ENCODE data around the gene BNC2.

Gene BNC2

GRCh38 chr9:16561121-16561520 is 309.3 kb downstream of the BNC2 start:
- DNase-seq (ENCODE audit: low read depth): no peak
- no peak overlapping the region for H3K4me3 ChIP-seq (ENCODE audit: low read depth, low read length)
- TF ChIP-seq CTCF (IDR thresholded peaks at IDR 0.05; ENCODE audit: low read depth, low read length, missing control alignments): no peak

DNA sequence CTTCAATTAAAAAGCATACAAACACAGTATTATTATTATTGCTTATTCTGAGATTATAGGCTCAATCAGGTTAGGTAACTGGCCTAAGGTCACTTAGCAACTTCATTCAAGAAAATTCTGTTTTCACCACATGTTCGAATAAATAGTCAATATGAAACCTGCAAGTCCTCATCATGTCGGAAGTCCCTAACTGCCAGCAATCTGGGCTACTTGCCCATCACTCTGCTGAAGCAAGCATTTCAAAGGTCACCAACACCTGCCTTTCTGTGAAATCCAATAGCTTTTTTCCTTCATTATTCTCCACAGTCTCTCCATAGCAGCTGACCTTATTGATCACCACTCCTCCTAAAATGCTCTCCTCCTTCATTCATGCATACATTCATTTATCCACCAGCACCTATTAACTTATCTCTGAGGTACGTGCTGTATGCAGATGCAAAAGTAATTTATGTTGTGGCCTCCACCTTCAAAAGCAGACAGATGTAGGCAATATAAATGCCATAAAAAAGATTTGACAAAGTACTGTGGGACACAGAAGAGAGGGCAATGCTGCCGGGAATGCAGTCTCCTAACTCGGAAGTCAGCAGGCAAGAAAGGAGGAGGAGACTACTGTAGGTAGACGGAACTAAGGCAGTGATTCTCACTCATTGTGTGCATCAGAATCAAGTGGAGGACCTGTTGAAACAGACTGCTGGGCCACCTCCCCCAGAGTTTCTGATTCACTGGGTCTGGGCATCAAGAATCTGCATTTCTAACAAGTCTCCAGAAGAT is 310.9 kb downstream of the BNC2 start:
- no peak for DNase-seq (ENCODE audit: low read depth)
- TF ChIP-seq CTCF (IDR thresholded peaks at IDR 0.05; ENCODE audit: low read depth, low read length, missing control alignments): no peak

GRCh38 chr9:16555802-16556201 is 314.7 kb downstream of the BNC2 start:
- no peak for DNase-seq (ENCODE audit: low read depth)
- H3K4me3 ChIP-seq (ENCODE audit: low read depth, low read length): no peak overlapping the region
- TF ChIP-seq CTCF (IDR thresholded peaks at IDR 0.05; ENCODE audit: low read depth, low read length, missing control alignments): no peak

More for the DNA sequence above, 310.9 kb downstream of the BNC2 start:
- H3K4me3 ChIP-seq (ENCODE audit: low read depth, low read length): no peak overlapping the region

DNA sequence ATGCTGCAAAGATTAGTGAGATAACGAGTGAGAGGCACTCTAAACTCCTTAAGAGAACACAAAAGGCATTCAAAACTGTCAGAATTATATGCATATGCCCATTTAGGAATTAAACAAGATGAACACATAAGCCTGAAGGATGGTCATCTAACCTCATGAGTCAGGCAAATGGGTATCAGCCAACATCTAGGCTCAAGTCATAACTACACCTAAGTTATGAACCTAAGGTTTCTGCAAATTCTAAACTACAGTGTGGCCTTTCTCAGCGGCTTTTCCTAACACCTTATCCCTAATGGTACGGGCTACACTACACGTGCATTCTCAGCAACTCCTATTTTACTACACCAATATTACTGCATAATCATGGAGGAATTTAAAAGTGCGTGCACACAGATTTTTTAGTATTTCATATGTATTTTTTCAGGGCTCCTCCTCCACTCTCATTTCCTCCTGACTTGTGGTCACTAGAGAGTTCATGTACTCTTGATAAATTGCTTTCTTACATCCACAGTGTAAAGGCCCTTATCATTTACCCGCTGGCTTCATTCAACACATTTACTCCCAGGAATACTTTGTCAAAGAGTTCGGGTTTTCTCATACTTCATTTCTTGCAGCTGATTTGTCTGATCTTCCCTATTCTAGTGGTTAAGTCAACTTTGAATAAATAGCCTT is 316.5 kb downstream of the BNC2 start:
- TF ChIP-seq CTCF (IDR thresholded peaks at IDR 0.05; ENCODE audit: low read depth, low read length, missing control alignments): no peak
- no peak for DNase-seq (ENCODE audit: low read depth)
- no peak overlapping the region for H3K4me3 ChIP-seq (ENCODE audit: low read depth, low read length)

DNA sequence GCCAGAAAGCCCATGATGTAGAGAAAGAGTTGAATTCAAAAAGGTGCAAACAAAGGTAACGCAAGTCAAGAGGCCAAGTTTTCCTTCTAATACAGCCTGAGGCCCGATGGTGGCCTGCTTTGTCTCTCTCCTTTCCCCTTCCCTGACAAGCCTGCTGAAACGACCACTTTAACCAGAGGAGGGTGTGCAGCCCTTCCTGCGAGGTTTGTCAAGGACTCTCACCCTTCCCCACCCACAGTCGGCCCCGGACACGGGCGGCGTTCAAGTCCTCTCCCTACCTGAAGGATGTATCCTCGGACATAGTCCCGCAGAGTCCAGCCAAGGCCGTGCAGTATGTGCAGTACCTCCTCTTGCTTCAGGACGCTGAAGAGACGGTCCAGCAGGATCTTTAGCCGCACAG is 318.2 kb downstream of the BNC2 start:
- no peak for DNase-seq (ENCODE audit: low read depth)
- H3K4me3 ChIP-seq (ENCODE audit: low read depth, low read length): no peak overlapping the region
- TF ChIP-seq CTCF (IDR thresholded peaks at IDR 0.05; ENCODE audit: low read depth, low read length, missing control alignments): no peak

GRCh38 chr9:16551692-16552091 is 318.8 kb downstream of the BNC2 start:
- no peak for TF ChIP-seq CTCF (IDR thresholded peaks at IDR 0.05; ENCODE audit: low read depth, low read length, missing control alignments)
- no peak overlapping the region for H3K4me3 ChIP-seq (ENCODE audit: low read depth, low read length)

More at GRCh38 chr9:16551692-16552091, 318.8 kb downstream of the BNC2 start:
- DNase-seq (ENCODE audit: low read depth): no peak
